Ecto neural progenitor cell (in vitro differentiated cells): ENCODE measurements around the gene CHAF1A.

Experiments used
- DNase-seq: peaks from one replicate; pipeline ENCODE4 v3.0.0-alpha.2; 2018; ENCODE audit warnings: low spot score

Gene CHAF1A

DNA sequence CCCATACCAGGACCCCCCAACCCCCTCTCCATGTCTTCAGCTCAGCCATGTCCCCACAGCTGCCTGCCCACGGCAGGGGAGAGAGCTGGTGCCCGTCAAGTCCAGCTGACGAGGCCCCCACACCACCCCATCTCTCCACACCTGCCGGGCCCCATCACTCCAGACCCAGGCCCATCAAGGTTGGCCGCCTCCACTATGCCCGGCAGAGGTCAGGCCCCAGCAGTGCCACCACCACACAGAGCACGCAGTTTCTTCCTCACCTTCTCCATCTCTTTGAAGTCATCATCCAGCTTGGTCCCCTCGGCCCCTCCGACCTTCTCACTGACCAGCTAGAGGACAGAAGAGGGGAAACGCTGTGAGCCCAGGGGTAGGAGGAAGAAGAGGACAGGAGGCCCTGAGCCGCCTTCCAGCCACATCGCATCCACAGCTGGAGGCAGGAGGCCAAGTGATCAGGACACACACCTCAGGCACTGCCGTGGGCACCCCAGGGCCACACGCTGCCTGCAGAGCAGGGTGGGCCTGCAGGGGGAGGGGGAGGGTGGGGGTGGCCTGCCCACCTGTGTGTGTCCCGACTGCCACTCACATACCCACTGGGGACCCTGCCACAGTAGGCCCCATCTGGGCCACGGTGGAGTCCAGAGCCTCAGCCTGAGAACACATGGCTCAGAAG is 35.6 kb upstream of the CHAF1A start:
- DNase-seq, result no peak

DNA sequence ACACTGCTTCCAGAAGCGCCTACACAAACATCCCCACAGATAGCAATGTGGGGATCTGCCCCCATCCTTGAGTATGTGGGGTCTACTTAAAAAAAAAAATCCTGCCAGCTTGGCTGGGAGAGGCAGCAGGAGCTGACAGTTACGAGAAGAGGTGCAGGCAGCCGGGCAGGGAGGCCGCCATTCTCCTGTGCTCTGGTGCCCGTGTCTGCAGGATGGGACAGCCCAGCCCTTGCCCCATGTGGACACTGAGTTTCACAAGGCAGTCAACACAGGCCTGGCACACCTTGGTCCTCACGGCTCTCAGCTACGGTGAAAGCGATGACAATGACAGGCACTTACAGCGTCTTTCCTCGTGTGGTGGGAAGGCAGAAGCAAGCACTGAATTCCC is 35.1 kb upstream of the CHAF1A start:
- no peak for DNase-seq

DNA sequence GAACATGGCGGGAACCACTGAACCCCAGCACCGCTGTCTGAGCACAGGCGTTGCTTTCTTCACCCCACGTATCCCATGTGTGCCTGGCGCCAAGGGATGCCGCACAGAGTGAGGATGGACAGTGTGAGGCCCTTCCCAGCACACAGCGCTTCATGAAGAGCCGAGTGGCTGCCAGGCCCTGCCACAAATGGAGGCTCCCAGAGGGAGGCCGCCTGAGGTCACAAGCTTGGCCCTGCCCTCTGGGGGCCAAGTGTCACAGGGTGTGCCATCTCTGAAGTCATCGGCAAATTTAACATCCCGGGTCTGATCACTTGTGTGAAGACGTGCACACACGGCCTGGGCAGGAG is 34.7 kb upstream of the CHAF1A start:
- no peak for DNase-seq

DNA sequence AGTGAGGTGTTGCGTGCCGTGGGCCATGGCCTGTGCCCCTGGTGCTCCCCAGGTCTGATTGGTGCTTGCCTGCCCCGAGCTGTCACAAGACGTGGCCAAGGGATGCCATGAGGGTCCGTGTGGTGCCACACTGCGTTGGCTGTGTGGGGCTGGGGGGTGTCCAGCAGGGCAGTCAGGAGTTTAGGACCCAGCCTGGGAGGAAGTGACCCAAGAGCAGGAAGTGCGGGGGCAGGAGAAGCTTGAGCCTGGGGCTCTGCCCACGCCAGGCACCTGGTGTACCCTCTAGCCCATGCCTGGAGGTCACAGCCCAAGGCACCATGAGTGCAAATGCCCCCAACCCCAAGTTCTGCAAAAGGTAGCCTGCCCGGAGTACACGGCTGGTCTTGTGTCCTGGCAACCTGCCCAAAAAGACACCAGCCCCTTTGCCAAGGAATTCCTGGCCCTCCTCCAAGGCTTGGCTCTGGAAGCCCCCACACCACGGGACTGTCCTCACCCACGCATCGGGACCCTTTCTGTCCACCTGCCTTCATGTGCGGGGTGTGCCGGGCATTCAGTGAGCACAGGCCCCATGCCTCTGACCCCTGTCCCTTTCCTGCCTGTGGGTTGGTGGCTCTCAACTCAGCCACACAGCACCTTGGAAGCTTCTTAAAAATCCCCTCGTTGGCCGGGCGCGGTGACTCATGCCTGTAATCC is 34.2 kb upstream of the CHAF1A start:
- no peak for DNase-seq

DNA sequence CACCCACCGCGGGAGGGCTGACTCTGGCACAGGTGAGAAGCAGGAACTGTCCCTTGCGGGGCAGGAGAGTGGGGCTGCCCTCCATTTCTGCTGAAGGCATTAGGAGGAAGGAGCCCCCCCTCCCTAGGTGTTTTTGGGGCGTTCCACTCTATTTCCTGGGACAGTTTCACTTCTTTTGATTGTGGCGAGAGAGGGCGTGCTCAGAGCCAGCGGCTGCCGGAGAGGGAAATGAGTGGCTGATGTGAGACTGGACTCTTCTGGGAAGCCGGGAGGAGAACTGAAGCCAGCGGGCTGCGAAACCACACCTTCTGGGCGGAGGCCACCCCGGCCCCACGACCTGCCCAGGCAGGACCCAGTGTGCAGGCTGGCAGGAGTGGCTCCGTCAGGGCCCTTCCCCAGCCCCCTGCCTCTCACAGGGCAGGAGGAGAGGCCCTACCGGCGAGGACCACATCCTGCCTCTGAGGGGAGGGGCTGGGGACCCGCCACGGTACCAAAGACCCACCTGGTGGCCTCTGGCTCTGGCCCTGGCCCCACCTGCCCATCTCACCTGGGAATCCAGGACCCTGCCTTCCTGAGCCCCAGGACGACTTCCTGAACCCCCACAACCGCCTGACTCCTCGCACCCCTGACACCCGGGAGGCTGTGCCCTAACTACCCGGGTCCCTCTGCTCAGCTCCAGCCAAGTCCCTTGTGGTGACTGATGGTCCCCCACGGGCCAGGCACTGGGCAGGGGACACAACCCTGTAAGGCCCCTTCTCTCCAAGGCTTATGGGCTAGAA is 33.1 kb upstream of the CHAF1A start:
- no peak for DNase-seq

GRCh38 chr19:4369888-4370260 is 32.6 kb upstream of the CHAF1A start:
- no peak for DNase-seq

GRCh38 chr19:4370418-4371041 is 31.9 kb upstream of the CHAF1A start:
- DNase-seq, result no peak

GRCh38 chr19:4371247-4372164 is 30.9 kb upstream of the CHAF1A start:
- DNase-seq, result no peak

- DNase-seq, result no peak
Measured at GRCh38 chr19:4372165-4373012, 30.1 kb upstream of the CHAF1A start.

DNA sequence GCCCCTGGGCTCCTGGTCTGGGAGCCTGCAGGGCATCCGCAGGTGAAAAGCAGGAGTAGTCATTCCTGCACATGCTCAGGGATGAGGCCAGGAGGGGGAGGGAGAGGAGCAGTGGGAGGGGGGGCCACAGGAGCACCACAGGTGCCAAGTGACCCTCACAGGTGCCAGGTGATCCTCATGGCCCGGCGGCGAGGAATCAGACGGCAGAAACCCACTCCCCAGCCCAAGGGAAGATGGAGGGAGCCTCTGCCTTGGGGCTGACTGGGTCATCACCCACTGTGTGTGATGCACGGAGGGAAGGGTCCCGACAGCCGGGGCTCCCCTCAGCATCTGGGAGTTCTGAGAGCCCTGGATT is 29.4 kb upstream of the CHAF1A start:
- DNase-seq, result no peak

DNA sequence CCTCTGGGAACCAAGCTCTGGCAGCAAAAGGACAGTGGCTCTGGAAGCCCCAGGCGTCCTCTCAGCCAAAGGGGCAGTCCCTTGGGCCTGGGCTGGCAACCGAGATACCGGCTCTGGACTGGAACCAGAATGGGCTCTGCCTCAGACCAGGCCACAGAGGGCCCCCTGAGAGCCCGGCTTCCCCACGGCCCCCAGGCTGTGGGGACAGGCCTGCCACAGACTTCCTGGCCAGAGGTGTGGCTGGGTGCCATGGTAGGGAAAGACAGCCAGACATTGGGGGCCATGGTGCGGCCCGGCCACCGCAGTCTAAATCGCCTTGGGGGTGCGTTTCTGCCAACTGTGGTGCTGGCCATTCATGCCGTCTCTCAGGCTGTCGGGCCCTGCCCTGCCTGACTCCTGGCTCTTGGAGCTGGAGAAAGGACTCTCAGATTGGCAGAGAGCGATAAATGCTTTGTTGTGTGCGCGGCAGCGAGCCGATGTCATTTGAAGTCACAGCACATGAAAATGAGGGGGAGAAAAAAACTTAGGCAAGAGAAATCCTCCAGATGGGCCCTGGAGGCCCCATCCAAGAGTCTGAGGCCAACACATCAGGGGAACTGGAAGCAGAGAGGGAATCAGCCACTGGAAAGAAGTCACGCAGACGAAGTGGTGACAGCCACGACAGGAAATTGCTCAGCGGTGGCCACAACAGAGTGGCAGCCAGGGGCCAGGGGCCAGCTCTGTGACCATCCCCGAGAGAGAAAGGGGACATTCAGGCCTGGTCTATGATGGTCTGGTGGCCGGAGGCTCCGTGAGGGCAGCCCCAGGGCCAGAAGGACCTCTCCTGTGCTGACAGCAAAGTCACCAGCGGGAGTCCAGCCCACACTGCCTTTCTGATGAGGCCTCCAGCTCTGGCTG is 28.6 kb upstream of the CHAF1A start:
- no peak for DNase-seq

- DNase-seq, result no peak
Measured at GRCh38 chr19:4374498-4375163, 27.8 kb upstream of the CHAF1A start.

- no peak for DNase-seq
Measured at GRCh38 chr19:4375164-4376027, 27.0 kb upstream of the CHAF1A start.

DNA sequence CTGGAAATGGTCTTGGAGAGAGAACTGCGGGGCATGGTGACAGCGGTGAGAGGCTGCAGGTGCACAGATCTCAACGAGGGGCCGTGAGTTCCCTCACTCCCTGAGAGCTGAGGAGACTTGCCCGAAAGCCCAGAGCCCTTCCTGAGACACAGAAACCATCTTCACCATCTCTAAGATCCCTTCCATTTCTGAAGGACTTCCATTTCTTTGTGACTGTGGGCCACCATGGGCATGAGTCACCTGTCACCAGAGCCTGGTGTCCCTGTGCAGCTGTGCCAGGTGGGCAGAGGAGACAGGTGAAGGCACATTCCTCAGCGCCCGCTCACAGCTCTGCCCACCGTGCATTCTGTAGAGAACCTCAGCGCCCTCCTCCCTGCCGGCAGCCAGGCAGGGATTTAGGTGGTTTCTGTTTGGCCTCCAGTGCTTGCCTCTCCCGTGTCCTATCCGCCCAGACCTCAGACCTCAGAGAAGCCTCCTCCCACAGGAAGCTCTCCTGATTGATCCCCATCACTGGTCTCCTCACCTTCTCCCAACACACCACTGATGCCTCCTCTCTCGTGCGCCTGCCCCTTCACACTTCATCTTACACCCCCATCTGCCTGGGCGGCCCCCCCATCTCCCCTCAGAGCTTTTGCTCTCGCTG is 26.3 kb upstream of the CHAF1A start:
- no peak for DNase-seq

DNA sequence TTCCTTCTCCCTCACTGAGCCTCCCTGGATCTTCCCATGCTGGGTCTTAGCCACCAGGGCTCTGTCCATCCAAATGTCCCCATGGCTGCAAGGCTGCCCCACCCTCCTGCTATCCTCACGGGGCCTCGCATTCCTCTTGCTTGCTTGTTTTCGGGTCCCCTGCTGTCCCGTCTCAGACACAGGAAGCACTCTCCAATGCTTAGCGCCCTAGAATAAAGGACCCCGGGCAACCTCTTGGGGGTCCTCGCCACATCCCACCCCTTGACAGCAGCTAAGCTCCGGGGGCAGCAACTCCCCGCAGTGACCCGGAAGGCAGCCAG is 25.8 kb upstream of the CHAF1A start:
- DNase-seq, result no peak

DNA sequence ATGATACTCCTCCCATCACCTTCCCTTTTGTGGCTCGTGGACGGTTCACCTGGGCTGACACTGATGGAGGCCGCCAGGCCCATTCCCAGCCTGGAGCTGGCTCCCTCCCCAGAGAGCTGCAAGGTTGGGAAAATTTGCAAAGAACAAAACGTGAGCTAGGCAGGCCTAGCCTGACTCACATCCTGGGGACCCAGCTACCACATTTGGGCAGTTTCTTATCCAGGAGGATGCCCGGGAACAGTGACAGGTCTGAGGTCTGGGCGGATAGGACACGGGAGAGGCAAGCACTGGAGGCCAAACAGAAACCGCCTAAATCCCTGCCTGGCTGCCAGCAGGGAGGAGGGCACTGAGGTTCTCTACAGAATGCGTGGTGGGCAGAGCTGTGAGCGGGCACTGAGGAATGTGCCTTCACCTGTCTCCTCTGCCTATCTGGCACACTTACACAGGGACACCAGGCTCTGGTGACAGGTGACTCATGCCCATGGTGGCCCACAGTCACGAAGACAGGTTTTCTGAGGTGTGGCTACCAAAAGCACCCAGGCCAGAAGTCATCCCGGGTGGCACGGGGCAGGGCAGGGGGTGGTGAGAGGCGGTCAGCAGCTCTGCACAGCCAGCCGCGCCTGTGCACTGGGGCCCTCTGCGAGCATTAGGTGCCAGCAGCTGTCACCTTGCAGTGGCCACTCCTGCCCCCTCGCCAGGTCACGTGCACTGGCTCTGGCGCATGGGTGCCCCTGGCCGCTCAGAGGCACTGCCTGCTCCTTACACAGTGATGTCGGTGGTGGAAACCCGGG is 25.3 kb upstream of the CHAF1A start:
- no peak for DNase-seq

DNA sequence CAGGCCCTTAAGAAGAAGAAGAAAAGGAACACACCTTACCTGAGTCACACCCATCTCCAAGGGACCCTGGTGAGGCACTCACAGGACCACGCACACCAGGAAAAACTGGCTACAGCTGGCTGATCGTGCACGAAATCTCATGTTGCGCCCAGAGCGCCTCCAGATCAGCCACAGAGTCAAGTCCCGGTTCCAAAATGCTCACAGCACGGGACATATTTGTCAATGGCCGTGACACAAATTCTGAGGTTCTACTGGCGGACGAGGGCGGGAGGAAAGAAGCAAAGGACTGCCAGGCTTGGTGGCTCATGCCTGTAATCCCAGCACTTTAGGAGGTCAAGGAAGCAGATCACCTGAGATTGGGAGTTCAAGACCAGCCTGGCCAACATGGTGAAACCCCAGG is 23.6 kb upstream of the CHAF1A start:
- no peak for DNase-seq
